ENCODE data around the gene ZNF670. TPM values are rescaled to one million over a fixed set of nuclear protein-coding genes. Genes with fewer than 3 reads are reported as not detected.

The ZNF670 gene
- total and polyA plus RNA-seq, 9 of the 15 experiments (the other 6 are each of a cell fraction or from before 2014, with no cell fraction given): 7.1 to 23.4 (median 11.8) TPM

GRCh38 chr1:247047260-247047659, 31.4 kb downstream of the ZNF670 start (continued):
- TF ChIP-seq TRIM28 (IDR thresholded peaks at IDR 0.05) (peak; percentile 69), E2F6 (IDR thresholded peaks at IDR 0.05; ENCODE audit: borderline replicate concordance in 1 of 2, extremely low read depth in 1 of 2, insufficient read depth in 1 of 2, insufficient read length in 1 of 2, low read depth in 1 of 2, low read length in 1 of 2, poor library complexity in 1 of 2, severe bottlenecking in 1 of 2) (no peak), BRD4 (IDR thresholded peaks at IDR 0.05) (no peak), ZNF785 (CRISPR knock-in tag; IDR thresholded peaks at IDR 0.05) (no peak)

- Histone ChIP-seq H3K4me2 (ENCODE audit: insufficient read depth, low read length) (no peak overlapping the region), H2AFZ (ENCODE audit: low read depth, low read length) (no peak overlapping the region), H3K27ac (ENCODE audit: extremely low read depth, low read depth, low read length) (no peak overlapping the region), H3K9me3 (replicated peaks; ENCODE audit: control insufficient read depth, insufficient read depth, low read depth, low read length) (peaks cover 30% of the 10 kb centered on the region), H3K4me1 (replicated peaks in 1 of 2; ENCODE audit: control insufficient read depth in 2 of 2, insufficient read depth in 2 of 2, low read length in 2 of 2) (no peaks in the 10 kb centered on the region), H3K4me3 (no peak overlapping the region), H3K9me1 (ENCODE audit: control insufficient read depth, insufficient read depth, low read length) (no peaks in the 10 kb centered on the region), H4K20me1 (replicated peaks; ENCODE audit: control insufficient read depth, insufficient read depth, low read length) (no peaks in the 10 kb centered on the region), H3K36me3 (ENCODE audit: control insufficient read depth, insufficient read depth, low read length) (peaks cover 7% of the 10 kb centered on the region), H3K27me3 (ENCODE audit: control insufficient read depth in 2 of 2, insufficient read depth in 2 of 2, low read length in 2 of 2) (no peaks in the 10 kb centered on the region), H3K79me2 (ENCODE audit: control insufficient read depth, insufficient read depth, low read length) (peaks cover 20% of the 10 kb centered on the region; the same call in 2 of the 3 replicates), H3K9ac (ENCODE audit: insufficient read depth in 1 of 2, low read depth in 2 of 2, low read length in 2 of 2) (no peak overlapping the region)
- BruUV-seq (replicated peaks): TSS peak; percentile 26
- ATAC-seq: no peak
- no peak for FAIRE-seq
- 0 out of 6 replicates have a peak, but pooled peaks of 1 of the 3 experiments have one; percentile 18 for TF ChIP-seq CTCF (IDR thresholded peaks at IDR 0.05 in 2 of 3, conservative IDR thresholded peaks at IDR 0.05 in 1 of 3; ENCODE audit: insufficient read depth in 2 of 3, low read depth in 1 of 3, low read length in 3 of 3)
- peak in 1 of 2 experiments; percentile 25; a peak in 1 of 4 replicates for TF ChIP-seq RAD21 (CRISPR knock-in tag; conservative IDR thresholded peaks at IDR 0.05 in 1 of 2, IDR thresholded peaks at IDR 0.05 in 1 of 2)
- no peak for TF ChIP-seq FOXJ3 (CRISPR knock-in tag; IDR thresholded peaks at IDR 0.05)
- POLR2A ChIA-PET: no interaction called here
- CTCF ChIA-PET (ENCODE audit: low intra/inter-chr PET ratio): no interaction called here
- intact Hi-C loops (cut with micrococcal nuclease): no loop called here
- DNase-seq (ENCODE audit: extremely low read depth in 1 of 4, low spot score in 3 of 4): no peak
- in situ Hi-C loops (cut with MboI): no loop called here
- 71% methylated on average over 5 of the region's 5 CpGs for WGBS (ENCODE audit: insufficient coverage, low coverage, missing lambda C conversion rate)
Observed at GRCh38 chr1:247043406-247043805, 35.2 kb downstream of the ZNF670 start.

Data from K562 (cell line).